GM19023 (cell line): ENCODE data around the gene MYL6B.
"Not testable (repeated sequence)": the region's sequence is repeated elsewhere in the genome, so short reads cannot be mapped to it uniquely, and the experiment has no call there.

Experiments used
- ATAC-seq: cut with Tn5 transposase; IDR thresholded peaks from one replicate; pipeline ENCODE4 v1.9.1; 2021; ENCODE audit warnings: mild to moderate bottlenecking, moderate library complexity; ENCODE audit not compliant: unreplicated experiment

MYL6B gene

GRCh38 chr12:56163533-56164344 lies 11.4 kb downstream of the MYL6B start:
- ATAC-seq = no peak

- ATAC-seq = no peak
These were observed 11.9 kb downstream of the MYL6B start for GRCh38 chr12:56164345-56164729.

- no peak for ATAC-seq
These were observed 13.0 kb downstream of the MYL6B start for GRCh38 chr12:56165369-56165768.

GRCh38 chr12:56169229-56169759 lies 16.9 kb downstream of the MYL6B start:
- ATAC-seq = no peak

GRCh38 chr12:56172839-56173238 lies 20.5 kb downstream of the MYL6B start:
- no peak for ATAC-seq

- no peak for ATAC-seq
These were observed 26.0 kb downstream of the MYL6B start for GRCh38 chr12:56178347-56178746.

- no peak for ATAC-seq
These were observed 34.6 kb downstream of the MYL6B start for GRCh38 chr12:56186957-56187356.

- no peak for ATAC-seq
These were observed 35.9 kb downstream of the MYL6B start for GRCh38 chr12:56188131-56188777.

GRCh38 chr12:56188778-56189098 lies 36.4 kb downstream of the MYL6B start:
- no peak for ATAC-seq

- peak; percentile 67 for ATAC-seq
These were observed 36.9 kb downstream of the MYL6B start, which contains the start of gene SMARCC2 for GRCh38 chr12:56189099-56189917. SMARCC2 (minus strand) TSS chr12:56189483; CDS start chr12:56189461, 22 bp downstream.

GRCh38 chr12:56189918-56190694 lies 37.7 kb downstream of the MYL6B start:
- ATAC-seq = peak; percentile 30

- ATAC-seq = no peak
These were observed 38.3 kb downstream of the MYL6B start for GRCh38 chr12:56190695-56191155.

GRCh38 chr12:56192582-56192981 lies 40.2 kb downstream of the MYL6B start:
- ATAC-seq = no peak

GRCh38 chr12:56193025-56193578 lies 40.7 kb downstream of the MYL6B start:
- no peak for ATAC-seq

- not testable (repeated sequence) for ATAC-seq
These were observed 44.6 kb downstream of the MYL6B start for GRCh38 chr12:56196818-56197550.

- ATAC-seq = no peak
These were observed 45.7 kb downstream of the MYL6B start for GRCh38 chr12:56197921-56198635.

GRCh38 chr12:56198836-56199235 lies 46.4 kb downstream of the MYL6B start:
- ATAC-seq = no peak

GRCh38 chr12:56202366-56202765 lies 50.0 kb downstream of the MYL6B start:
- no peak for ATAC-seq

GRCh38 chr12:56202838-56203237 lies 50.5 kb downstream of the MYL6B start:
- ATAC-seq = no peak
